Spleen (tissue), 7 donors: Measurements from ENCODE around the gene SYT14.

Source experiments
- CTCF ChIP-seq, 11 experiments: fragments of 200-600 bp in 7 of 11; fragments of 450-650 bp in 4 of 11; sonication (generic) in 4 of 11; IDR thresholded peaks in 8 of 11; conservative IDR thresholded peaks in 3 of 11; 1 replicate in 7 of 11; 2 replicates in 4 of 11; pipeline versions ENCODE4 v1.4.0 to v1.8.0; 2016 to 2021; ENCODE audit warnings: antibody characterized with exemption in 11 of 11, inconsistent platforms in 4 of 11, mild to moderate bottlenecking in 1 of 11
- POLR2A ChIP-seq, 3 donors: fragments of 450-650 bp; IDR thresholded peaks; one replicate each; pipeline ENCODE4 v1.5.1; 2017; ENCODE audit warnings: antibody characterized with exemption in 3 of 3, mild to moderate bottlenecking in 1 of 3
- donor health status: DM: no; HTN: no; CAD: no; lungs with moderate emphysema.
- donor health status: DM: no; HTN: no; CAD: no.
- donor health status: DM: no; HTN: no; CAD: no.

DNA sequence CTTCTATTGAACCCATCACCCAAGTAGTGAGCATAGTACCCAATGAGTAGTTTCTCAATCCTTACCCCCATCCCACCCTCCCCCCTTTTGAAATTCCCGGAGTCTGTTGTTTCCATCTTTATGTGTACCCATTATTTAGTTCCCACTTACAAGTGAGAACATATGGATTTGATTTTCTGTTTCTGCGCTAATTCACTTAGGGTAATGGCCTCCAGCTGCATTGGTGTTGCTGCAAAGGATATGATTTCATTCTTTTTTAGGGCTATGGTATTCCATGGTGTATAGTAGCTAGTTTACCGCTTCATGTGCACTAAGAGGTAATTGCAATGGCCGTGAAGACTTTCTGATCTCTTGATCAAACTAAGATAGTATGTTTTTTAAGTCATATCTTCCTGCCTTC, 187.1 kb downstream of the SYT14 start:
- TF ChIP-seq POLR2A (IDR thresholded peaks at IDR 0.05), result no peak
- TF ChIP-seq CTCF (IDR thresholded peaks at IDR 0.05 in 8 of 11, conservative IDR thresholded peaks at IDR 0.05 in 3 of 11), result no peak
